GM10266 (cell line): Measurements from ENCODE around the gene SLC44A2.

Experiments
- DNase-seq: peaks from one replicate; pipeline ENCODE4 v3.0.0; 2012; ENCODE audit errors: extremely low spot score
- CTCF ChIP-seq: IDR thresholded peaks from 2 replicates; pipeline ENCODE4 v1.5.1; 2012; ENCODE audit warnings: mild to moderate bottlenecking, low read depth; ENCODE audit not compliant: control insufficient read depth, insufficient read depth; ENCODE audit errors: missing control alignments

SLC44A2 gene

GRCh38 chr19:10682397-10683063 lies 57.2 kb downstream of the SLC44A2 start:
- no peak for TF ChIP-seq CTCF
- no peak for DNase-seq

- TF ChIP-seq CTCF: no peak
- no peak for DNase-seq
These were observed 57.7 kb downstream of the SLC44A2 start for GRCh38 chr19:10683064-10683426.

GRCh38 chr19:10683582-10683981 lies 58.2 kb downstream of the SLC44A2 start:
- TF ChIP-seq CTCF: no peak
- DNase-seq: no peak

GRCh38 chr19:10685210-10685609 lies 59.9 kb downstream of the SLC44A2 start:
- DNase-seq: no peak
- TF ChIP-seq CTCF: no peak

- TF ChIP-seq CTCF: no peak
- DNase-seq: no peak
These were observed 60.8 kb downstream of the SLC44A2 start for GRCh38 chr19:10686193-10686592.

- DNase-seq: no peak
- TF ChIP-seq CTCF: no peak
These were observed 61.5 kb downstream of the SLC44A2 start for GRCh38 chr19:10686661-10687517.

- DNase-seq: no peak
- no peak for TF ChIP-seq CTCF
These were observed 62.4 kb downstream of the SLC44A2 start for GRCh38 chr19:10687518-10688288.
